Stimulated activated CD8-positive, alpha-beta memory T cell treated with anti-CD3 and anti-CD28 coated beads, Interleukin-15, amount 100 ng/mL, for 24 hours (primary cell): Measurements from ENCODE around the gene TRPM2.
"Not testable (repeated sequence)": the region's sequence is repeated elsewhere in the genome, so short reads cannot be mapped to it uniquely, and the experiment has no call there.

Source experiments
- DNase-seq: peaks from one replicate; pipeline ENCODE4 v3.0.0-alpha.2; 2020; ENCODE audit warnings: low read depth

Gene TRPM2

DNA sequence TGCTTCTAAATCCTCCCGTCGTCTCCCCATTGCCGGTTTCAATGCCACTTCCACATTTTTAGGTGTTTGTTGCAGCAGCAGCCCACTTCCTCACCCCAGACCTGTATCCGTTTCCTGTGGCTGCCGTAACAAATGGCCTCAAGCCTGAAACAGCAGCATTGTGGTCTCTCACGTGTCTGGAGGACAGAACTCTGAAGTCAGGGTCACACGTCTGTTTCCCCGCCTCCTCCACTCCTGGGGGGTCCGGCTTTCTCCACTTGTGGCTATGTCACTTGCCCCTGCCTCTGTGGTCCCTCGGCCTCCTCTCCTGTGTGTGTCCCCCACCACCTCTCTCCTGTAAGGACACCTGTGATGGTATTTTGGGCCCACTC lies 21.8 kb downstream of the TRPM2 start:
- DNase-seq, result no peak

- DNase-seq, result no peak
Observed at GRCh38 chr21:44375761-44376241, 22.4 kb downstream of the TRPM2 start.

GRCh38 chr21:44376606-44377005 lies 23.2 kb downstream of the TRPM2 start:
- DNase-seq, result no peak

DNA sequence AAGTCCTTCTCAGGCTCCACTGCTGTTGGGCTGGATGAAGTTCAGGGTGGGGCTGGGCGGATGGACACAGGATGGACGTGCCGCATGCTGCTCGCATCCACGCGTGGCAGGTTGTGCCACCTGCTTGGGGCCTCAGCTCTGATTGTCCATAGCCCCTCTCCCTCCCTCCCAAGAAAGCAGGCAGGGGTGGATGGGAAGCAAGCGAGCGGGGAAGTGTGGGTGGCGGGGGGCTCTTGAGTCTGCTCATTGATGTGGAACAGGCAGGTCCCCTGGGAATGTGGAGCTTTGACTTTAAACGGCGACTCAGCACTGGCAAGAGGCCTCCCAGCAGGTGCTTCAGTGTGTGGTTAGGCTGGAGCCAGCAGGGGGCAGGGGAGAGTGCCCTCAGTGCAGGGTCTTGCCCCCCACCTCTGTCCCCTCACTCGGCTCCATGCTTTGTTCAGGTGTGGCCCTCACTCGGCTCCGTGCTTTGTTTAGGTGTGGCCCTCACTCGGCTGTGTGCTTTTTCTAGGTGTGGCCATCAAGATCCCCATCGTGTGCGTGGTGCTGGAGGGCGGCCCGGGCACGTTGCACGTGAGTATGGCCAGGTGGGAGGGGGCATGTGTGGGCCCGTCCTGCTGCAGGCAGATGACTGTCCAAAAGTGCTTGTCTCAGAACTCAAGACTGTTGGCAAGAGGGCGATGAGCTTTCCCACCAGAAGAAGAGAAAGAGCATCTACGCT lies 23.9 kb downstream of the TRPM2 start:
- no peak for DNase-seq

GRCh38 chr21:44377922-44378645 lies 24.7 kb downstream of the TRPM2 start:
- no peak for DNase-seq

- DNase-seq, result no peak
Observed at GRCh38 chr21:44378646-44379514, 25.5 kb downstream of the TRPM2 start.

GRCh38 chr21:44379515-44379848 lies 26.1 kb downstream of the TRPM2 start:
- no peak for DNase-seq

DNA sequence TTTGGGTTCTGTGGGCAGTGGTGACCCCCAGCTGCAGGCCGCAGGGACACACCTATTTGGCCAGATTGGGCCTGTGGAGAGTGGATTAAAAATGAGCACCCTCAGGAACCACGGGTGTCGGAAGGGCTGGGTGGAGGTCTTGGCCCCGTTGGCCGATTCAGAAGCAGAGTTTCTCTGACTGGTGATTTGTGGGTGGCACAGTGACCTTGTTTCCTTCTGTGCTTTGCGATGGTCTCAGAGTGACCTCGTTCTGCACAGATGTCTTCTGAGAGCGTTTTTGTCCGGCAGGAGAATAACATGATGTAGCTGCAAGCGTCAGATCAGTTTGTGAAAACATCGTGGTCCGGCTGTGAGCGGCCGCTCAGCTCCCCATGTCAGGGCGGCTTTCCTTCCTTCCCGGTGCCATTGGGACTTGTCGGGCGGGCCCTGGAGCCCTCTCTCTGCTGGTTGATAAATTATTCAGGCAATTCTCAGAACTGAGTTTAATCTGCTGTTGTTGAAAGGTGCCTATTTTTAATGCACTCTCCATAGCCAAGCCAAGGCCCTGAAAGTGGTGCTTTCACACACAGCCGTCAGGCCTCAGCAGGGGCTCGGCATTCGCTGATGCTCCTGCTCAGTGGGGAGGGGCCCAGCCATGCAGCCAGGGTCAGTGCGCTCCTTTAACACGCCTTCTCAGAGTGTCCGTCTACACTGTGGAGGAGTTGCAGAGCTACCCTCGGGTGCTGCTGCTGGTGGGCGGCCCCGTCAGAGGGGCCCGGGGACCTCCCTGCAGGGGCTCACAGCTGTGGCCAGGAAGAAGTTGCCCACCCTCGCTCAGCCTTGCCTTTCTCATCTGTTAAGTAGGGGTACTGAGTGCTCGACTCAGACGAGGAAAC lies 26.8 kb downstream of the TRPM2 start:
- DNase-seq, result no peak

GRCh38 chr21:44380876-44381275 lies 27.5 kb downstream of the TRPM2 start:
- DNase-seq, result no peak

GRCh38 chr21:44381874-44382273 lies 28.5 kb downstream of the TRPM2 start:
- no peak for DNase-seq

- no peak for DNase-seq
Observed at GRCh38 chr21:44382536-44382935, 29.1 kb downstream of the TRPM2 start.

- DNase-seq, result no peak
Observed at GRCh38 chr21:44383216-44383615, 29.8 kb downstream of the TRPM2 start.

- DNase-seq, result no peak
Observed at GRCh38 chr21:44384968-44385367, 31.5 kb downstream of the TRPM2 start.

GRCh38 chr21:44389335-44389734 lies 35.9 kb downstream of the TRPM2 start:
- no peak for DNase-seq

DNA sequence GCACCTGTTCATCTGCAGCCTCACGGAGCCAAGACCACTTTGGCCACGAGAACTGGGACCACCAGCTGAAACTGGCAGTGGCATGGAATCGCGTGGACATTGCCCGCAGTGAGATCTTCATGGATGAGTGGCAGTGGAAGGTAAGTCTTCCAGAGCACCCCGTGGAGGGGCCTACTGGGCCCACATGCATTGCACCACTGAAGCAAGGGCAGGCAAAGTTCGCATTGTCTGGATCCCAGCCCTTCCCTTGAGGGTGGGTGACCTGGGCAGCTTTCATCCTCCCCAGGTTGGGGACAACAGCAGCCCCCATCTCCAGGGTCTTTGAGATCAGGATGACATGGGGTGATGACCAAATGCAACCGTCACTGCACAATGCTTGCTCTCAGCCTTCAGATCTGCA lies 37.5 kb downstream of the TRPM2 start:
- no peak for DNase-seq

- no peak for DNase-seq
Observed at GRCh38 chr21:44391345-44392091, 38.1 kb downstream of the TRPM2 start.

GRCh38 chr21:44392185-44392584 lies 38.8 kb downstream of the TRPM2 start:
- no peak for DNase-seq

DNA sequence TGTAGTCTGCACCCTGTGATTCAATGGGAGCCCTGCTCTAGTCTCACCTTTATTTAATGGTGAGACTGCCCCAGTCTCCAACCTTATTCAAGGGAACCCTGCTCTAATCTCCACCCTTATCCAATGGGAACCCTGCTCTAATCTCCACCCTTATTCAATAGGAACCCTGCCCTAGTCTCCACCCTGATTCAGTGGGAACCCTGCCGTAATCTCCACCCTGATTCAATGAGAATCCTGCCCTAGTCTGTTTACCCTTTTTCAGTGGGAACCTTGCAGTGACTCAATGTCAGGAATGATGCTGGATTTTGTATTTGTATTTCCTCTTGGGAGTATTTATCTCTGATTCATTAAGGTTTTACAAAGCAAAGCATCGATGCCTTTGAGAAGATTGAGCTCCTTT lies 39.5 kb downstream of the TRPM2 start:
- no peak for DNase-seq

DNA sequence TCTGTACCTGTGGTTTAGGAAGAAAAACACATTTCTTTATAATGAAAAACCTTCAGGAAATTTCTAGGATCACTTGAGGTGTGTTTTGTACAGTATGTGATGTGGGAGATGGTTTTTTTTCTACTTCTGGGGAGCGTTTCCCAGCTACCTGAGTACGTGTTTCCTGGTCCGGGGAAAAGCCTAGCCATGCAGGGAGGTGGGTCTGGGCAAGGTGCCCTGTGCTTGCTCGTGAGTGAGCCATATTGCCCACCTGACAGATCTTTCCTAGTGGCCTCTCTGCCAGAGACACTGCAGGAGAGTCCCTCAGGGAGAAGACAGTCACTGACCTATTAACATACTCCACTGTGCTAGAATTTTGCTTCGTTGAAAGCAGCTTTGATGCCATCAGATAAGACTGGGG lies 41.3 kb downstream of the TRPM2 start:
- no peak for DNase-seq

DNA sequence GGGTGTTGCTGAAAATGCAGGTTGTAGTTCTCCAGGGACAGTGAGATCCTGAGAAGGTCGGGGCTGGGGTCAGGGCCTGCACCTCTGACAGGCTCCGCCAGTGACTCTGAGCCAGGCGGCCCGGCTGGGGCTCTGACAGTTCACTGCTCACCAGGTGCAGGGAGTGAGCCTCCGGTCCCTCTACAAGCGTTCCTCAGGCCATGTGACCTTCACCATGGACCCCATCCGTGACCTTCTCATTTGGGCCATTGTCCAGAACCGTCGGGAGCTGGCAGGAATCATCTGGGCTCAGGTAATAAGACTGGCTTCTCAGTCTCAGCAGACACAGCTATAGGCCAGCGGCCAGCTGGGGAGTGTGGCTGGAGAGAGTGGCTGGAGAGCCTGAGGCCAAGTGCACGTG lies 41.8 kb downstream of the TRPM2 start:
- no peak for DNase-seq

GRCh38 chr21:44396803-44397202 lies 43.4 kb downstream of the TRPM2 start:
- DNase-seq, result not testable (repeated sequence)
